Hematopoietic multipotent progenitor cell treated with erythropoietin and hydrocortisone succinate and interleukin-3 and kit ligand, for 8 days (in vitro differentiated cells): ENCODE results near the gene PLOD3.

Source experiments
- DNase-seq: peaks from one replicate; pipeline ENCODE4 v3.0.0-alpha.2; 2015

Gene PLOD3

GRCh38 chr7:101164071-101164840 lies 53.1 kb downstream of the PLOD3 start:
- no peak for DNase-seq

- peak; percentile 32 for DNase-seq
Measured at GRCh38 chr7:101163279-101164070, 53.9 kb downstream of the PLOD3 start.

GRCh38 chr7:101162551-101163278 lies 54.7 kb downstream of the PLOD3 start:
- DNase-seq: peak; percentile 62

GRCh38 chr7:101161692-101162471 lies 55.5 kb downstream of the PLOD3 start:
- no peak for DNase-seq

- DNase-seq: no peak
Measured at GRCh38 chr7:101160910-101161309, 56.5 kb downstream of the PLOD3 start.

- DNase-seq: no peak
Measured at GRCh38 chr7:101159696-101160674, 57.4 kb downstream of the PLOD3 start.

- no peak for DNase-seq
Measured at GRCh38 chr7:101156866-101157589, 60.4 kb downstream of the PLOD3 start.

GRCh38 chr7:101156277-101156676 lies 61.1 kb downstream of the PLOD3 start:
- DNase-seq: peak; percentile 22
